IMR-90 (cell line): ENCODE results near the gene TIGD7. TPM values are rescaled to one million over a fixed set of nuclear protein-coding genes. Genes with fewer than 3 reads are reported as not detected.

Source experiments
- ATAC-seq: fragments of 200-7000 bp; cut with Tn5 transposase; 2 replicates; pipeline ENCODE4 v1.9.1; 2020; ENCODE audit warnings: low read depth, mild to moderate bottlenecking, moderate library complexity
- BruUV-seq: library from RNA; stranded (reverse); fragments of 400-500 nt; replicated peaks from 2 replicates; lab custom pipeline; 2021; lab: Mats Ljungman, UMichigan
- CTCF ChIA-PET: fragments of 300-600 bp; formaldehyde crosslinking; extraction: SDS; loops from one replicate; lab custom pipeline; 2021; ENCODE audit warnings: antibody characterized with exemption; lab: Yijun Ruan, JAX
- POLR2A ChIA-PET: fragments of 300-600 bp; sonication (Branson Sonifier 250); formaldehyde crosslinking; loops from one replicate; lab custom pipeline; 2022; ENCODE audit warnings: antibody characterized with exemption; ENCODE audit not compliant: unreplicated experiment; lab: Charles Lee
- DNase-seq: peaks from one replicate; pipeline ENCODE4 v3.0.0; 2013
- H2AFZ ChIP-seq: replicated peaks from 2 replicates; pipeline ENCODE3; 2013; ENCODE audit warnings: low read length, mild to moderate bottlenecking; ENCODE audit not compliant: poor library complexity
- H2AK5ac ChIP-seq: 2 replicates; pipeline ENCODE4 v1.6.1; 2013; ENCODE audit warnings: low read depth, low read length, inconsistent platforms
- H2AK9ac ChIP-seq: replicated peaks from 2 replicates; pipeline ENCODE3; 2013; ENCODE audit warnings: mild to moderate bottlenecking, low read depth, low read length, moderate library complexity; ENCODE audit not compliant: poor library complexity
- H2BK120ac ChIP-seq: 2 replicates; pipeline ENCODE4 v1.6.1; 2013; ENCODE audit warnings: low read depth, low read length, inconsistent platforms
- H2BK15ac ChIP-seq: 3 replicates; pipeline ENCODE4 v1.6.1; 2013; ENCODE audit warnings: low read depth, low read length, inconsistent platforms
- H2BK20ac ChIP-seq: 2 replicates; pipeline ENCODE4 v1.6.1; 2013; ENCODE audit warnings: low read depth, mild to moderate bottlenecking, inconsistent platforms, low read length, moderate library complexity
- H2BK5ac ChIP-seq: 2 replicates; pipeline ENCODE4 v1.6.1; 2013; ENCODE audit warnings: mild to moderate bottlenecking, low read depth, low read length, inconsistent platforms; ENCODE audit not compliant: poor library complexity, severe bottlenecking
- H3K14ac ChIP-seq: replicated peaks from 2 replicates; pipeline ENCODE4 v1.6.1; 2013; ENCODE audit warnings: low read depth, low read length, inconsistent platforms
- H3K18ac ChIP-seq: 2 replicates; pipeline ENCODE4 v1.6.1; 2013; ENCODE audit warnings: low read depth, low read length, control low read depth
- H3K23ac ChIP-seq: 2 replicates; pipeline ENCODE4 v1.6.1; 2013; ENCODE audit warnings: low read depth, low read length, inconsistent platforms
- H3K27ac ChIP-seq: 2 replicates; pipeline ENCODE4 v1.5.1; 2013; ENCODE audit warnings: mild to moderate bottlenecking, control low read depth, low read length; ENCODE audit not compliant: insufficient read depth
- H3K27me3 ChIP-seq: 2 replicates; pipeline ENCODE4 v1.6.1; 2013; ENCODE audit warnings: low read length; ENCODE audit not compliant: control insufficient read depth, insufficient read depth
- H3K36me3 ChIP-seq: 2 replicates; pipeline ENCODE4 v1.6.1; 2013; ENCODE audit warnings: low read length, mixed read lengths; ENCODE audit not compliant: control insufficient read depth, insufficient read depth
- H3K4ac ChIP-seq: 2 replicates; pipeline ENCODE4 v1.6.1; 2013; ENCODE audit warnings: low read depth, low read length, inconsistent platforms
- H3K4me1 ChIP-seq: 2 replicates; pipeline ENCODE4 v1.6.1; 2013; ENCODE audit warnings: low read length, mixed read lengths; ENCODE audit not compliant: control insufficient read depth, insufficient read depth
- H3K4me2 ChIP-seq: 2 replicates; pipeline ENCODE4 v1.6.1; 2013; ENCODE audit warnings: low read depth, mild to moderate bottlenecking, control low read depth, low read length, moderate library complexity
- H3K4me3 ChIP-seq: 2 replicates; pipeline ENCODE4 v1.5.1; 2013; ENCODE audit warnings: low read depth, mild to moderate bottlenecking, control low read depth, low read length, moderate library complexity; ENCODE audit not compliant: insufficient read depth
- H3K56ac ChIP-seq: 2 replicates; pipeline ENCODE4 v1.6.1; 2013; ENCODE audit warnings: low read length, inconsistent platforms; ENCODE audit not compliant: insufficient read depth; ENCODE audit errors: extremely low read depth
- H3K79me1 ChIP-seq, 2 experiments: 2 replicates each; pipeline ENCODE4 v1.6.1; 2013; ENCODE audit warnings: low read length in 2 of 2, inconsistent platforms in 1 of 2, low read depth in 1 of 2
- H3K9ac ChIP-seq: 2 replicates; pipeline ENCODE4 v1.6.1; 2013; ENCODE audit warnings: low read depth, low read length, control low read depth
- H3K9me1 ChIP-seq: 2 replicates; pipeline ENCODE4 v1.6.1; 2013; ENCODE audit warnings: low read length, inconsistent platforms; ENCODE audit not compliant: insufficient read depth
- H3K9me3 ChIP-seq: 2 replicates; pipeline ENCODE4 v1.6.1; 2013; ENCODE audit warnings: low read length; ENCODE audit not compliant: control insufficient read depth, insufficient read depth
- H4K20me1 ChIP-seq: 2 replicates; pipeline ENCODE4 v1.6.1; 2013; ENCODE audit warnings: low read length, inconsistent platforms; ENCODE audit not compliant: insufficient read depth
- H4K5ac ChIP-seq: 2 replicates; pipeline ENCODE4 v1.6.1; 2013; ENCODE audit warnings: mild to moderate bottlenecking, low read depth, low read length, control low read depth
- H4K8ac ChIP-seq, 2 experiments: 2 replicates each; pipeline ENCODE4 v1.6.1; 2013; ENCODE audit warnings: low read depth in 2 of 2, low read length in 2 of 2, control low read depth in 1 of 2, inconsistent platforms in 1 of 2
- H4K91ac ChIP-seq: 2 replicates; pipeline ENCODE4 v1.6.1; 2013; ENCODE audit warnings: low read depth, low read length, inconsistent platforms; ENCODE audit not compliant: insufficient read depth
- MAZ ChIP-seq: IDR thresholded peaks from 2 replicates; pipeline ENCODE4 v1.6.1; 2012; ENCODE audit warnings: low read depth, mild to moderate bottlenecking, low read length, improper control_type of control experiment, moderate library complexity, borderline replicate concordance
- RCOR1 ChIP-seq: IDR thresholded peaks from 2 replicates; pipeline ENCODE4 v1.6.1; 2012; ENCODE audit warnings: mild to moderate bottlenecking, low read length, improper control_type of control experiment; ENCODE audit not compliant: insufficient replicate concordance
- WGBS, 2 experiments: methylation state at CpG; one replicate each; pipeline versions ENCODE4 v1.1.5 to v1.1.7; 2013; ENCODE audit warnings: missing lambda C conversion rate in 2 of 2; ENCODE audit not compliant: insufficient read length in 1 of 2; ENCODE audit errors: extremely low coverage in 2 of 2; 5-methylcytosine and 5-hydroxymethylcytosine counted together
- dilution Hi-C: fragments of 300-500 bp; cut with HindIII; formaldehyde crosslinking; loops from one replicate; pipeline ENCODE4 v1.14.3; 2018; ENCODE audit warnings: low sequenced_read_pairs; ENCODE audit not compliant: unreplicated experiment
- in situ Hi-C: fragments of 300-500 bp; cut with MboI; formaldehyde crosslinking; loops from 3 replicates; pipeline ENCODE4 v1.14.3; 2019; ENCODE audit warnings: low sequenced_read_pairs, inconsistent platforms, mixed read lengths
- intact Hi-C: fragments of 100-400 bp; cut with micrococcal nuclease; formaldehyde crosslinking; loops from 2 replicates; pipeline ENCODE4 v1.10.0; 2022
- polyA plus RNA-seq, 3 experiments: library from polyadenylated mRNA; depleted of rRNA; stranded (reverse); fragments of >200 nt; gene quantifications; 2 replicates each; pipeline ENCODE4 v1.2.3, GENCODE V29; 2012; ENCODE audit warnings: low replicate concordance in 1 of 3
- total RNA-seq: library from RNA; depleted of rRNA; stranded (reverse); fragments of >200 nt; gene quantifications from 2 replicates; pipeline ENCODE4 v1.2.3, GENCODE V29; 2012
- TF ChIP-seq, protein P1 (sequence below): fragments of 150-350 bp; IDR thresholded peaks from 2 replicates; pipeline ENCODE4 v1.6.1; 2016; ENCODE audit warnings: low read depth, mild to moderate bottlenecking, low read length, moderate library complexity, borderline replicate concordance

Gene TIGD7
- total and polyA plus RNA-seq, 2 of the 4 experiments (the other 2 are of a cell fraction), result 2.5 to 2.7 TPM

DNA sequence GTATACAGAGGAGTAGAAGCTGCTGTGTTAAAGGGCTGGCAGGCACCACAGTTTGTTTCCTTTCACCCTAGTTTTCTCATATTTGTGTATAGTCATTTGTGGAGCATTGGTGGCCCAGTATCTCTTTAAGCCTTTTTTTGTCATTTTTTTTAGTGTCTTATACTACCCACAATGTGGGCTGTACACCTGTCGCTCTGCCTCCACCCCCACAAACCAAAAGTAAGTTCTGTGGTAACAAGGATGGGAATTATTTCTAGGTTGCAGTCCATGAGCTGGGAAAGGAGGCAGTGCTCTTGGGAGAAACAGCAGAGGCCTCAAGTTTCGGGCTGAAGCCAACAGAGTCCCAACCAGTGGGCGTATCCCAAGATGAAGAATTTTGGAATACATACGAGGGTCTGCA, 6.3 kb upstream of the TIGD7 start:
- no peak overlapping the region for H4K91ac ChIP-seq
- no peak overlapping the region for H3K9ac ChIP-seq
- no peak overlapping the region for H4K8ac ChIP-seq
- no peak for DNase-seq
- H3K4me1 ChIP-seq, result no peaks in the 10 kb centered on the region
- H3K4ac ChIP-seq, result no peak overlapping the region
- no peaks in the 10 kb centered on the region for H3K9me1 ChIP-seq
- in situ Hi-C loops (no loop called here), intact Hi-C loops (no loop called here), dilution Hi-C loops (no loop called here)
- H2AFZ ChIP-seq, result no peak overlapping the region
- no peak overlapping the region for H3K56ac ChIP-seq
- H3K27me3 ChIP-seq, result no peaks in the 10 kb centered on the region
- H3K27ac ChIP-seq, result no peak overlapping the region
- BruUV-seq, result no TSS peak
- TF ChIP-seq, protein P1, sequence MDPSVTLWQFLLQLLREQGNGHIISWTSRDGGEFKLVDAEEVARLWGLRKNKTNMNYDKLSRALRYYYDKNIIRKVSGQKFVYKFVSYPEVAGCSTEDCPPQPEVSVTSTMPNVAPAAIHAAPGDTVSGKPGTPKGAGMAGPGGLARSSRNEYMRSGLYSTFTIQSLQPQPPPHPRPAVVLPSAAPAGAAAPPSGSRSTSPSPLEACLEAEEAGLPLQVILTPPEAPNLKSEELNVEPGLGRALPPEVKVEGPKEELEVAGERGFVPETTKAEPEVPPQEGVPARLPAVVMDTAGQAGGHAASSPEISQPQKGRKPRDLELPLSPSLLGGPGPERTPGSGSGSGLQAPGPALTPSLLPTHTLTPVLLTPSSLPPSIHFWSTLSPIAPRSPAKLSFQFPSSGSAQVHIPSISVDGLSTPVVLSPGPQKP, result no peak
- no peak for TF ChIP-seq RCOR1
- TF ChIP-seq MAZ, result no peak
- no peak overlapping the region for H3K18ac ChIP-seq
- CTCF ChIA-PET, result no interaction called here
- no peak for ATAC-seq
- no peak overlapping the region for H3K4me2 ChIP-seq
- no peaks in the 10 kb centered on the region for H4K20me1 ChIP-seq
- H3K23ac ChIP-seq, result no peak overlapping the region
- no peak overlapping the region for H2BK5ac ChIP-seq
- H3K14ac ChIP-seq, result no peak overlapping the region
- no CpG with 5 or more reads among the region's 4 CpGs for WGBS, 2 experiments
- H4K5ac ChIP-seq, result no peak overlapping the region
- H3K79me1 ChIP-seq, result peaks cover 7 to 10% of the 10 kb centered on the region in 2 experiments; a peak in 3 of 4 replicates
- H3K9me3 ChIP-seq, result peaks cover 80% of the 10 kb centered on the region
- no peak overlapping the region for H2AK9ac ChIP-seq
- POLR2A ChIA-PET, result no interaction called here
- peaks cover 50% of the 10 kb centered on the region for H3K36me3 ChIP-seq
- no peak overlapping the region for H2BK20ac ChIP-seq
- H3K4me3 ChIP-seq, result no peak overlapping the region
- H2AK5ac ChIP-seq, result no peak overlapping the region
- no peak overlapping the region for H2BK120ac ChIP-seq
- no peak overlapping the region for H2BK15ac ChIP-seq
